ENCODE measurements around the gene EIF4G3. TPM values are rescaled to one million over a fixed set of nuclear protein-coding genes. Genes with fewer than 3 reads are reported as not detected.

The EIF4G3 gene
- total RNA-seq, 3 donors from 2014 or later (not counting 1 experiment from before 2014, with no cell fraction given): 105 to 107 (median 107) TPM

DNA sequence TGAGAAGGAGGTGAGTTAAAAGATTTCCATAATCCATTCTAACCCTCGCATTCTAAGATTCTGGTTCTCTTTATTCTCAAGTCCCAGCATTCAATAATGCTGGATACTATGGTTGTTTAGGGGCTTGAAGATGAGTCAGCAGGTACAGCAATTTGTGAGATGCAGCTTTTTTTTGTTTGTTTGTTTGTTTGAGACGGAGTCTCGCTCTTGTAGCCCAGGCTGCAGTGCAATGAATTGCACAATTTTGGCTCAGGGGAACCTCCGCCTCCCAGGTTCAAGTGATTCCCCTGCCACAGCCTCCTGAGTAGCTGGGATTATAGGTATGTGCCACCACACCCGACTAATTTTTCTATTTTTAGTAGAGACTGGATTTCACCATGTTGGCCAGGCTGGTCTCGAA is 23.3 kb downstream of the EIF4G3 start:
- H3K4me3 ChIP-seq (ENCODE audit: low read length): no peak overlapping the region
- WGBS (ENCODE audit: insufficient coverage): 87% methylated on average over 5 of the region's 6 CpGs
- H3K36me3 ChIP-seq (ENCODE audit: control insufficient read depth, insufficient read depth, low read length): peaks cover 10% of the 10 kb centered on the region
- no peaks in the 10 kb centered on the region for H3K36me3 Mint-ChIP-seq
- no peak overlapping the region for H3K4me3 Mint-ChIP-seq
- H3K9me3 ChIP-seq (ENCODE audit: control insufficient read depth, insufficient read depth, low read length): no peaks in the 10 kb centered on the region
- H3K9me3 Mint-ChIP-seq: no peaks in the 10 kb centered on the region
- peaks cover 31 to 45% of the 10 kb centered on the region in 2 donors for H3K4me1 Mint-ChIP-seq
- DNase-seq: no peak
- no peak overlapping the region for H3K27ac ChIP-seq (ENCODE audit: low read length)
- no peaks in the 10 kb centered on the region for H3K27me3 Mint-ChIP-seq (ENCODE audit: low read depth in 2 of 2)
- TF ChIP-seq, protein P1, sequence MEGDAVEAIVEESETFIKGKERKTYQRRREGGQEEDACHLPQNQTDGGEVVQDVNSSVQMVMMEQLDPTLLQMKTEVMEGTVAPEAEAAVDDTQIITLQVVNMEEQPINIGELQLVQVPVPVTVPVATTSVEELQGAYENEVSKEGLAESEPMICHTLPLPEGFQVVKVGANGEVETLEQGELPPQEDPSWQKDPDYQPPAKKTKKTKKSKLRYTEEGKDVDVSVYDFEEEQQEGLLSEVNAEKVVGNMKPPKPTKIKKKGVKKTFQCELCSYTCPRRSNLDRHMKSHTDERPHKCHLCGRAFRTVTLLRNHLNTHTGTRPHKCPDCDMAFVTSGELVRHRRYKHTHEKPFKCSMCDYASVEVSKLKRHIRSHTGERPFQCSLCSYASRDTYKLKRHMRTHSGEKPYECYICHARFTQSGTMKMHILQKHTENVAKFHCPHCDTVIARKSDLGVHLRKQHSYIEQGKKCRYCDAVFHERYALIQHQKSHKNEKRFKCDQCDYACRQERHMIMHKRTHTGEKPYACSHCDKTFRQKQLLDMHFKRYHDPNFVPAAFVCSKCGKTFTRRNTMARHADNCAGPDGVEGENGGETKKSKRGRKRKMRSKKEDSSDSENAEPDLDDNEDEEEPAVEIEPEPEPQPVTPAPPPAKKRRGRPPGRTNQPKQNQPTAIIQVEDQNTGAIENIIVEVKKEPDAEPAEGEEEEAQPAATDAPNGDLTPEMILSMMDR (IDR thresholded peaks at IDR 0.05): no peak
- intact Hi-C loops (cut with micrococcal nuclease): no loop called here
- H3K27me3 ChIP-seq (ENCODE audit: control insufficient read depth, insufficient read depth, low read length): no peaks in the 10 kb centered on the region
- H3K4me1 ChIP-seq (ENCODE audit: control insufficient read depth, insufficient read depth, low read length): peaks cover 3% of the 10 kb centered on the region
- no peak for ATAC-seq
- H3K27ac Mint-ChIP-seq: peak overlapping the region in 1 of 2 donors; percentile 45

DNA sequence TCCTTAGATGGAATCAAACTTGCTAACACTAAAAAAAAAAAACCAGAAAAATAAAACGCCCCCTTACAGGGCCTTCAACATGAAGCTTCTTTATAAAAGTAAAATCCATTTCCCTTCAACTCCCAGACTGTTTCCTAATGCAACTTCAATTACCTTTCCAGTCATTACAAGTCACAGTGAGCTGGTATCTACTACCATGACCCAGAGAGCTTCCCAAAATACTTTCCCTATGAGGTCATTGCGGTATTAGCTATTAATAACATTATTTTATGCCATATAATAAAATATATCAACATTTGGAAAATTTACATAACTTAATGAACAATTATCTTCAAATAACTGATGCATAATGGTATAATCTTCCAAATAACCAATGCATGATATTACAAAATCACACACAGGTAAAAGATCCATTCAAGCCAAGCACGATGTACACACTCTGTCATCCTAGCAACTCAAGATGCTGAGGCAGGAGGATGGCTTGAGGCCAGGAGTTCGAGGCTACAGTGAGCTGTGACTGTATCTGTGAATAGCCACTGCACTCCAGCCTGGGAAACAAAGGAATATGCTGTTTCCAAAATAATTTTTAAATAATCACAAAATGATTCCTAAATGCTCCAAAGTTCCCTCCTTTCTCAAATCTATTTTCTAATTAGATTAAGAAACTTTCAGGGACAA is 24.1 kb downstream of the EIF4G3 start:
- H3K9me3 ChIP-seq (ENCODE audit: control insufficient read depth, insufficient read depth, low read length): no peaks in the 10 kb centered on the region
- peaks cover 24 to 37% of the 10 kb centered on the region in 2 donors for H3K4me1 Mint-ChIP-seq
- ATAC-seq (no peak), DNase-seq (no peak)
- peaks cover 15% of the 10 kb centered on the region for H3K36me3 ChIP-seq (ENCODE audit: control insufficient read depth, insufficient read depth, low read length)
- intact Hi-C loops (cut with micrococcal nuclease): no loop called here
- no peak overlapping the region for H3K4me3 ChIP-seq (ENCODE audit: low read length)
- H3K27me3 Mint-ChIP-seq (ENCODE audit: low read depth in 2 of 2): no peaks in the 10 kb centered on the region
- TF ChIP-seq, protein P1 (IDR thresholded peaks at IDR 0.05): no peak
- H3K27ac Mint-ChIP-seq: peak overlapping the region in 1 of 2 donors; percentile 45
- H3K27me3 ChIP-seq (ENCODE audit: control insufficient read depth, insufficient read depth, low read length): no peaks in the 10 kb centered on the region
- no peak overlapping the region for H3K4me3 Mint-ChIP-seq
- H3K36me3 Mint-ChIP-seq: no peaks in the 10 kb centered on the region
- 90% methylated on average over 3 of the region's 4 CpGs for WGBS (ENCODE audit: insufficient coverage)
- H3K27ac ChIP-seq (ENCODE audit: low read length): no peak overlapping the region
- no peaks in the 10 kb centered on the region for H3K9me3 Mint-ChIP-seq
- peaks cover 3% of the 10 kb centered on the region for H3K4me1 ChIP-seq (ENCODE audit: control insufficient read depth, insufficient read depth, low read length)

DNA sequence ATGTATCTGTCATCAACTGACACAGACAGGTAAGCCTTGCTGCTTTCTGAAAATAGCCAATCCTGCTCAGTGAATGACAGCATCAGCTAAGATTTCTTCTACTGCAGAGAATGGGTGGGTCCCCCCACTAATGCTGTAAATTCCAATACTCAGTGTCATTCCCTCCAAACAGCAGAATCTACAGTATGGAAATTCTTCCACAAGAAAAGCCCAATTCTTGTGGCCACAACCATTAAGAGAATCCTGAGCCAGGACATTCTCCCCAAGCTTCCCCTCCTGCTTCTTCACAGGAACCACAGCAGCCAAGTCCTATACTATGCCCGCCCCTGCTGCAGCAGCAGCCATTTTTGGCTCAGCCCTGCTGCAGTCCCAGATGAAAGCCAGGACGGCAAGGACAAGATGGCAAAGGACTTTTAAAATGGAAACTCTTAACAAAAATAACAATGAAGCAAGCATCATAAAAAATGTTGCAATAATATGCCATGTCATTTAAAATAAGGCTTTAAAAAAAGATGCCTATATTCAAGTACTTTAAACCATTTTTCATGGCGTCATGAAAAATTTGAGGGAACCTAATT is 26.8 kb downstream of the EIF4G3 start:
- H3K36me3 ChIP-seq (ENCODE audit: control insufficient read depth, insufficient read depth, low read length): peaks cover 15% of the 10 kb centered on the region

More for the DNA sequence above, 26.8 kb downstream of the EIF4G3 start:
- TF ChIP-seq, protein P1 (IDR thresholded peaks at IDR 0.05): no peak
- no peak for ATAC-seq
- intact Hi-C loops (cut with micrococcal nuclease): no loop called here
- Histone ChIP-seq H3K27ac (ENCODE audit: low read length) (no peak overlapping the region), H3K4me1 (ENCODE audit: control insufficient read depth, insufficient read depth, low read length) (no peaks in the 10 kb centered on the region), H3K9me3 (ENCODE audit: control insufficient read depth, insufficient read depth, low read length) (no peaks in the 10 kb centered on the region), H3K4me3 (ENCODE audit: low read length) (no peak overlapping the region), H3K27me3 (ENCODE audit: control insufficient read depth, insufficient read depth, low read length) (no peaks in the 10 kb centered on the region)
- Mint-ChIP-seq H3K9me3 (no peaks in the 10 kb centered on the region), H3K27ac (peak overlapping the region; percentile 9 to 82), H3K4me3 (no peak overlapping the region), H3K4me1 (peaks cover 9 to 16% of the 10 kb centered on the region in 2 donors), H3K36me3 (no peaks in the 10 kb centered on the region), H3K27me3 (ENCODE audit: low read depth in 2 of 2) (no peaks in the 10 kb centered on the region)
- 85% methylated on average over 2 of the region's 3 CpGs for WGBS (ENCODE audit: insufficient coverage)
- DNase-seq: no peak

All from natural killer cell (primary cell).